HepG2 (cell line): Measurements from ENCODE around the gene NGRN. TPM values are rescaled to one million over a fixed set of nuclear protein-coding genes. Genes with fewer than 3 reads are reported as not detected.

Experiments used
- ATRX ChIP-seq: sonication (generic); formaldehyde crosslinking; IDR thresholded peaks from 2 replicates; pipeline ENCODE4 v1.4.0; 2020; ENCODE audit warnings: missing genetic modification reagents, borderline replicate concordance
- FOSL2 ChIP-seq: sonication (generic); formaldehyde crosslinking; IDR thresholded peaks from 2 replicates; pipeline ENCODE4 v1.4.0; 2020; ENCODE audit warnings: missing genetic modification reagents
- HES4 ChIP-seq: sonication (generic); formaldehyde crosslinking; IDR thresholded peaks from 2 replicates; pipeline ENCODE4 v1.9.0; 2021; ENCODE audit warnings: mild to moderate bottlenecking, missing genetic modification reagents, borderline replicate concordance
- KMT2B ChIP-seq: IDR thresholded peaks from 2 replicates; pipeline ENCODE4 v1.6.1; 2016; ENCODE audit warnings: missing genetic modification reagents, missing compliant biosample characterization
- PAWR ChIP-seq: sonication (generic); formaldehyde crosslinking; IDR thresholded peaks from 2 replicates; pipeline ENCODE4 v1.4.0; 2020; ENCODE audit warnings: missing genetic modification reagents, mild to moderate bottlenecking, borderline replicate concordance
- SSRP1 ChIP-seq: IDR thresholded peaks from 2 replicates; pipeline ENCODE4 v1.6.1; 2016; ENCODE audit warnings: control low read depth
- YEATS2 ChIP-seq: sonication (generic); formaldehyde crosslinking; IDR thresholded peaks from 2 replicates; pipeline ENCODE4 v1.4.0; 2020; ENCODE audit warnings: missing genetic modification reagents, borderline replicate concordance
- ZNF720 ChIP-seq: sonication (generic); formaldehyde crosslinking; IDR thresholded peaks from 2 replicates; pipeline ENCODE4 v1.4.0; 2020; ENCODE audit warnings: missing genetic modification reagents
- ZNF761 ChIP-seq: sonication (generic); formaldehyde crosslinking; conservative IDR thresholded peaks from 2 replicates; pipeline ENCODE4 v1.4.0; 2020; ENCODE audit warnings: mild to moderate bottlenecking, missing genetic modification reagents
- ZNF788 ChIP-seq: sonication (generic); formaldehyde crosslinking; IDR thresholded peaks from 2 replicates; pipeline ENCODE4 v1.5.0; 2020; ENCODE audit warnings: mild to moderate bottlenecking, missing genetic modification reagents, borderline replicate concordance
- polyA plus RNA-seq, 8 experiments: library from polyadenylated mRNA; depleted of rRNA in 3 of 8; stranded (reverse) in 7 of 8; unstranded in 1 of 8; fragments of >200 nt; fragmentation: Illumina TruSeq in 4 of 8; extraction: Trizol in 4 of 8; gene quantifications; 2 replicates each; pipeline versions ENCODE4 v1.2.1 to v1.2.3, GENCODE V29; 2011 to 2016; ENCODE audit warnings: low read depth in 4 of 8, missing spikeins in 1 of 8, mixed read lengths in 1 of 8; ENCODE audit not compliant: insufficient read depth in 1 of 8
- total RNA-seq, 5 experiments: library from RNA; depleted of rRNA; stranded (reverse); fragments of >200 nt; fragmentation: Illumina TruSeq; extraction: Trizol; gene quantifications; 2 replicates each; pipeline ENCODE4 v1.2.3, GENCODE V29; 2016; ENCODE audit warnings: low read depth in 1 of 5
- TF ChIP-seq, protein P1 (sequence below): sonication (generic); formaldehyde crosslinking; IDR thresholded peaks from 2 replicates; pipeline ENCODE4 v1.5.0; 2020; ENCODE audit warnings: missing genetic modification reagents
- TF ChIP-seq, protein P2 (sequence below): sonication (generic); formaldehyde crosslinking; IDR thresholded peaks from one replicate; pipeline ENCODE4 v1.5.1; 2020; ENCODE audit warnings: mild to moderate bottlenecking, missing genetic modification reagents; ENCODE audit errors: not compliant biosample characterization
- TF ChIP-seq, protein P3 (sequence below): IDR thresholded peaks from 2 replicates; pipeline ENCODE4 v1.6.1; 2016; ENCODE audit warnings: control low read depth
- TF ChIP-seq, protein P4 (sequence below): sonication (generic); formaldehyde crosslinking; IDR thresholded peaks from 2 replicates; pipeline ENCODE4 v1.4.0; 2020; ENCODE audit warnings: mild to moderate bottlenecking, missing genetic modification reagents
- TF ChIP-seq, protein P5 (sequence below): sonication (generic); formaldehyde crosslinking; IDR thresholded peaks from 2 replicates; pipeline ENCODE4 v1.8.1; 2023; ENCODE audit warnings: mild to moderate bottlenecking, missing genetic modification reagents

Gene NGRN
- total and polyA plus RNA-seq, 2 of the 13 experiments (the other 11 are each of a cell fraction or from before 2014, with no cell fraction given): 39.8 to 63.7 TPM

DNA sequence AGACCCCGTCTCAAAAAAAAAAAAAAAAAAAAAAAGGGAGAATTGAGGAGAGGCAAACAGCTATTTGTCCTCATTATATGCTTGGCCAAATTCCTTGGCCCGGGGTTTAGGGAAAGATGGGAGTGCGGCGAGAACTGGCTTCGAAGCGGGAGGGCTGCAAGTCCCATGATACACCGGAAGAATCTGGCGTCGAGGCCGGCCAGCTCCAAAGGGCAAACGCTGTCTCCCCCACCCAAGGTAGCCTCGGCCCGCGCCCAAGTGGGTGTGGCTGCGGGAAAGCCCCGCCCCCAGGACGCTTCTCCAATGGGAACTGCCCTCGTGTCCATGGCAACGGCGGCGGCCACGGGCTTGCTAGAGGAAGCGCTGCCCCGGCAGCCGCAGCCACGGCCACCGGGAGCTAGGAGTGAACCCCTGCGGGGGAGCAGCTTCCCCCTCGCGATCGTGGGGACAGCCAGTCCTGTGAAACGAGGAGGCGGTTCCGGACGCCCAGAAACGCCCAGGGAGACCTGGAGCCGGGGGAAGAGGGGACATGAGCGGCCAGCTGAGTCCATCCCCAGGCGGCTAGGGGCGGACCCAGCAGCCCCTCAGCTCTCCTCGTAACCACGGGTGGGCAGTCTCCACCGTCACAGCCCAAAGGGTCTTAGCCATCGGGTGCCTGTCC lies 16.1 kb upstream of the NGRN start, which contains the start of gene TTLL13 (continued):
- TF ChIP-seq, protein P1, sequence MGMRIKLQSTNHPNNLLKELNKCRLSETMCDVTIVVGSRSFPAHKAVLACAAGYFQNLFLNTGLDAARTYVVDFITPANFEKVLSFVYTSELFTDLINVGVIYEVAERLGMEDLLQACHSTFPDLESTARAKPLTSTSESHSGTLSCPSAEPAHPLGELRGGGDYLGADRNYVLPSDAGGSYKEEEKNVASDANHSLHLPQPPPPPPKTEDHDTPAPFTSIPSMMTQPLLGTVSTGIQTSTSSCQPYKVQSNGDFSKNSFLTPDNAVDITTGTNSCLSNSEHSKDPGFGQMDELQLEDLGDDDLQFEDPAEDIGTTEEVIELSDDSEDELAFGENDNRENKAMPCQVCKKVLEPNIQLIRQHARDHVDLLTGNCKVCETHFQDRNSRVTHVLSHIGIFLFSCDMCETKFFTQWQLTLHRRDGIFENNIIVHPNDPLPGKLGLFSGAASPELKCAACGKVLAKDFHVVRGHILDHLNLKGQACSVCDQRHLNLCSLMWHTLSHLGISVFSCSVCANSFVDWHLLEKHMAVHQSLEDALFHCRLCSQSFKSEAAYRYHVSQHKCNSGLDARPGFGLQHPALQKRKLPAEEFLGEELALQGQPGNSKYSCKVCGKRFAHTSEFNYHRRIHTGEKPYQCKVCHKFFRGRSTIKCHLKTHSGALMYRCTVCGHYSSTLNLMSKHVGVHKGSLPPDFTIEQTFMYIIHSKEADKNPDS (CRISPR knock-in tag): no peak
- TF ChIP-seq SSRP1 (CRISPR knock-in tag) (no peak), HES4 (no peak), KMT2B (CRISPR knock-in tag) (no peak), FOSL2 (CRISPR knock-in tag) (no peak), YEATS2 (no peak; the same call in 1 of the 2 replicates), ATRX (CRISPR knock-in tag) (no peak), ZNF720 (CRISPR knock-in tag) (no peak), ZNF788 (CRISPR knock-in tag) (no peak; the same call in 1 of the 2 replicates), ZNF761 (no peak), PAWR (CRISPR knock-in tag) (no peak)
- TF ChIP-seq, protein P2, sequence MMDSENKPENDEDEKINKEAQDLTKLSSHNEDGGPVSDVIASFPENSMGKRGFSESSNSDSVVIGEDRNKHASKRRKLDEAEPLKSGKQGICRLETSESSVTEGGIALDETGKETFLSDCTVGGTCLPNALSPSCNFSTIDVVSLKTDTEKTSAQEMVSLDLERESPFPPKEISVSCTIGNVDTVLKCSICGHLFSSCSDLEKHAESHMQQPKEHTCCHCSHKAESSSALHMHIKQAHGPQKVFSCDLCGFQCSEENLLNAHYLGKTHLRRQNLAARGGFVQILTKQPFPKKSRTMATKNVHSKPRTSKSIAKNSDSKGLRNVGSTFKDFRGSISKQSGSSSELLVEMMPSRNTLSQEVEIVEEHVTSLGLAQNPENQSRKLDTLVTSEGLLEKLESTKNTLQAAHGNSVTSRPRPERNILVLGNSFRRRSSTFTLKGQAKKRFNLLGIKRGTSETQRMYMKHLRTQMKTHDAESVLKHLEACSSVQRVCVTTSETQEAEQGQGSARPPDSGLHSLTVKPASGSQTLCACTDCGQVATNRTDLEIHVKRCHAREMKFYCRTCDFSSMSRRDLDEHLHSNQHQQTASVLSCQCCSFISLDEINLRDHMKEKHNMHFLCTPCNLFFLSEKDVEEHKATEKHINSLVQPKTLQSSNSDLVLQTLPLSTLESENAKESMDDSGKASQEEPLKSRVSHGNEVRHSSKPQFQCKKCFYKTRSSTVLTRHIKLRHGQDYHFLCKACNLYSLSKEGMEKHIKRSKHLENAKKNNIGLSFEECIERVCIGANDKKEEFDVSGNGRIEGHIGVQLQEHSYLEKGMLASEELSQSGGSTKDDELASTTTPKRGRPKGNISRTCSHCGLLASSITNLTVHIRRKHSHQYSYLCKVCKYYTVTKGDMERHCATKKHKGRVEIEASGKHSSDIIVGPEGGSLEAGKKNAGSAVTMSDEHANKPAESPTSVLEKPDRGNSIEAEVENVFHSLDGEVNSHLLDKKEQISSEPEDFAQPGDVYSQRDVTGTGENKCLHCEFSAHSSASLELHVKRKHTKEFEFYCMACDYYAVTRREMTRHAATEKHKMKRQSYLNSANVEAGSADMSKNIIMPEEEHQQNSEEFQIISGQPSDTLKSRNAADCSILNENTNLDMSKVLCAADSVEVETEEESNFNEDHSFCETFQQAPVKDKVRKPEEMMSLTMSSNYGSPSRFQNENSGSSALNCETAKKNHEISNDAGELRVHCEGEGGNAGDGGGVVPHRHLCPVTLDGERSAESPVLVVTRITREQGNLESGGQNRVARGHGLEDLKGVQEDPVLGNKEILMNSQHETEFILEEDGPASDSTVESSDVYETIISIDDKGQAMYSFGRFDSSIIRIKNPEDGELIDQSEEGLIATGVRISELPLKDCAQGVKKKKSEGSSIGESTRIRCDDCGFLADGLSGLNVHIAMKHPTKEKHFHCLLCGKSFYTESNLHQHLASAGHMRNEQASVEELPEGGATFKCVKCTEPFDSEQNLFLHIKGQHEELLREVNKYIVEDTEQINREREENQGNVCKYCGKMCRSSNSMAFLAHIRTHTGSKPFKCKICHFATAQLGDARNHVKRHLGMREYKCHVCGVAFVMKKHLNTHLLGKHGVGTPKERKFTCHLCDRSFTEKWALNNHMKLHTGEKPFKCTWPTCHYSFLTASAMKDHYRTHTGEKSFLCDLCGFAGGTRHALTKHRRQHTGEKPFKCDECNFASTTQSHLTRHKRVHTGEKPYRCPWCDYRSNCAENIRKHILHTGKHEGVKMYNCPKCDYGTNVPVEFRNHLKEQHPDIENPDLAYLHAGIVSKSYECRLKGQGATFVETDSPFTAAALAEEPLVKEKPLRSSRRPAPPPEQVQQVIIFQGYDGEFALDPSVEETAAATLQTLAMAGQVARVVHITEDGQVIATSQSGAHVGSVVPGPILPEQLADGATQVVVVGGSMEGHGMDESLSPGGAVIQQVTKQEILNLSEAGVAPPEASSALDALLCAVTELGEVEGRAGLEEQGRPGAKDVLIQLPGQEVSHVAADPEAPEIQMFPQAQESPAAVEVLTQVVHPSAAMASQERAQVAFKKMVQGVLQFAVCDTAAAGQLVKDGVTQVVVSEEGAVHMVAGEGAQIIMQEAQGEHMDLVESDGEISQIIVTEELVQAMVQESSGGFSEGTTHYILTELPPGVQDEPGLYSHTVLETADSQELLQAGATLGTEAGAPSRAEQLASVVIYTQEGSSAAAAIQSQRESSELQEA (CRISPR knock-in tag): peak; percentile 63
- TF ChIP-seq, protein P3, sequence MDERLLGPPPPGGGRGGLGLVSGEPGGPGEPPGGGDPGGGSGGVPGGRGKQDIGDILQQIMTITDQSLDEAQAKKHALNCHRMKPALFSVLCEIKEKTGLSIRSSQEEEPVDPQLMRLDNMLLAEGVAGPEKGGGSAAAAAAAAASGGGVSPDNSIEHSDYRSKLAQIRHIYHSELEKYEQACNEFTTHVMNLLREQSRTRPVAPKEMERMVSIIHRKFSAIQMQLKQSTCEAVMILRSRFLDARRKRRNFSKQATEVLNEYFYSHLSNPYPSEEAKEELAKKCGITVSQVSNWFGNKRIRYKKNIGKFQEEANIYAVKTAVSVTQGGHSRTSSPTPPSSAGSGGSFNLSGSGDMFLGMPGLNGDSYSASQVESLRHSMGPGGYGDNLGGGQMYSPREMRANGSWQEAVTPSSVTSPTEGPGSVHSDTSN: no peak
- TF ChIP-seq, protein P4, sequence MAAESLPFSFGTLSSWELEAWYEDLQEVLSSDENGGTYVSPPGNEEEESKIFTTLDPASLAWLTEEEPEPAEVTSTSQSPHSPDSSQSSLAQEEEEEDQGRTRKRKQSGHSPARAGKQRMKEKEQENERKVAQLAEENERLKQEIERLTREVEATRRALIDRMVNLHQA: no peak
- TF ChIP-seq, protein P5, sequence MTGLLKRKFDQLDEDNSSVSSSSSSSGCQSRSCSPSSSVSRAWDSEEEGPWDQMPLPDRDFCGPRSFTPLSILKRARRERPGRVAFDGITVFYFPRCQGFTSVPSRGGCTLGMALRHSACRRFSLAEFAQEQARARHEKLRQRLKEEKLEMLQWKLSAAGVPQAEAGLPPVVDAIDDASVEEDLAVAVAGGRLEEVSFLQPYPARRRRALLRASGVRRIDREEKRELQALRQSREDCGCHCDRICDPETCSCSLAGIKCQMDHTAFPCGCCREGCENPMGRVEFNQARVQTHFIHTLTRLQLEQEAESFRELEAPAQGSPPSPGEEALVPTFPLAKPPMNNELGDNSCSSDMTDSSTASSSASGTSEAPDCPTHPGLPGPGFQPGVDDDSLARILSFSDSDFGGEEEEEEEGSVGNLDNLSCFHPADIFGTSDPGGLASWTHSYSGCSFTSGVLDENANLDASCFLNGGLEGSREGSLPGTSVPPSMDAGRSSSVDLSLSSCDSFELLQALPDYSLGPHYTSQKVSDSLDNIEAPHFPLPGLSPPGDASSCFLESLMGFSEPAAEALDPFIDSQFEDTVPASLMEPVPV: no peak; the same call in 1 of the 2 replicates
